LNCaP clone FGC (cell line): Measurements from ENCODE around the gene AFF1.

Source experiments
- DNase-seq: peaks from one replicate; pipeline ENCODE4 v3.0.0-alpha.2; 2011; ENCODE audit warnings: low read depth
- H3K4me3 ChIP-seq: 2 replicates; pipeline ENCODE4 v1.5.1; 2011; ENCODE audit warnings: mild to moderate bottlenecking, low read depth, low read length, control low read depth
- TF ChIP-seq, protein P1 (sequence below): IDR thresholded peaks from 2 replicates; pipeline ENCODE4 v1.5.1; 2012; ENCODE audit warnings: mild to moderate bottlenecking; ENCODE audit not compliant: control insufficient read depth, insufficient read depth; ENCODE audit errors: extremely low read depth

Gene AFF1

DNA sequence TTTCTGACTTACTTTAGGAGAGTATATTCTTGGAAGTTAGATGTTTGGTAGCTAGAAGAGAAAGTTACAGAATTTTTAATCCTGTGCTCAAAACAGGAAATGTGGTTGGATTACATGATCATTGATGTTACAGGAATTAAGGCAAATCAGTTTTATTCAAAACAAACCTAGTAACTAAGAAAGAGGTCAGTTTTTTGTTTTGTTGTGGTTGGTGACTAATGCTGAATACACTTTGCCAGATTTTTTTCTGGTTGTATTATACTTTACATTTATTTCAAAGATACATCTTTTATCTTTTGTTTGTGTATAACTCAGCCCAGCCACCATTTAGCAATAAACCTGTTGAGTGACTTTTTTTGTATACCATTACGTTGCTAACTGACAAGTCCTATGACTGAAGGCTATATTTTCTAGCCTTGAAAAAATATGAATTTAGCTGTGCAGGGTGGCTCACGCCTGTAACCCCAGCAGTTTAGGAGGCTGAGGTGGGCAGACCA lies 168.9 kb downstream of the AFF1 start:
- TF ChIP-seq, protein P1, sequence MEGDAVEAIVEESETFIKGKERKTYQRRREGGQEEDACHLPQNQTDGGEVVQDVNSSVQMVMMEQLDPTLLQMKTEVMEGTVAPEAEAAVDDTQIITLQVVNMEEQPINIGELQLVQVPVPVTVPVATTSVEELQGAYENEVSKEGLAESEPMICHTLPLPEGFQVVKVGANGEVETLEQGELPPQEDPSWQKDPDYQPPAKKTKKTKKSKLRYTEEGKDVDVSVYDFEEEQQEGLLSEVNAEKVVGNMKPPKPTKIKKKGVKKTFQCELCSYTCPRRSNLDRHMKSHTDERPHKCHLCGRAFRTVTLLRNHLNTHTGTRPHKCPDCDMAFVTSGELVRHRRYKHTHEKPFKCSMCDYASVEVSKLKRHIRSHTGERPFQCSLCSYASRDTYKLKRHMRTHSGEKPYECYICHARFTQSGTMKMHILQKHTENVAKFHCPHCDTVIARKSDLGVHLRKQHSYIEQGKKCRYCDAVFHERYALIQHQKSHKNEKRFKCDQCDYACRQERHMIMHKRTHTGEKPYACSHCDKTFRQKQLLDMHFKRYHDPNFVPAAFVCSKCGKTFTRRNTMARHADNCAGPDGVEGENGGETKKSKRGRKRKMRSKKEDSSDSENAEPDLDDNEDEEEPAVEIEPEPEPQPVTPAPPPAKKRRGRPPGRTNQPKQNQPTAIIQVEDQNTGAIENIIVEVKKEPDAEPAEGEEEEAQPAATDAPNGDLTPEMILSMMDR, result no peak
- peak; percentile 56 for DNase-seq
- no peak overlapping the region for H3K4me3 ChIP-seq

GRCh38 chr4:87105101-87105845 lies 170.5 kb downstream of the AFF1 start:
- DNase-seq, result no peak
- TF ChIP-seq, protein P1, result no peak
- no peak overlapping the region for H3K4me3 ChIP-seq

GRCh38 chr4:87108142-87108546 lies 173.3 kb downstream of the AFF1 start:
- DNase-seq, result no peak
- H3K4me3 ChIP-seq, result no peak overlapping the region
- TF ChIP-seq, protein P1, result no peak

DNA sequence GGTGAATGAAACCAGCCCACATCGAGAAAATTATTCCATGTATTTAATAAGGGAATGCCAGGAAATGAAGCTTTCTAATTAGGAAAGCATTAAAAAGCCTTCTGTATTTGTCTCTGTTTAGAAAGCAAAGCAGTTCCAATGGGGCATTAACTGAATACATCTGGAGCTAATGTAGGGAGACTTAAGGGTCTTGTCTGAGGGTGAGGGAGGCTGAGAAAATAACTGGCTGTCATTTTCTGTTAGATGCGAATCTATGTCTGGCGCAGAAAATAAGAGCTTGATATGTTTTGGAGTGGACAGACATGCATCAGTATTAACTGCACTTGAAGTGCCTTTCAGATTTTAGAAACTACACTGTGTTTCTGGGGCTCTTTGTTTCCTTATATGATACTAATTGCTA lies 174.3 kb downstream of the AFF1 start:
- DNase-seq, result no peak
- TF ChIP-seq, protein P1, result no peak
- H3K4me3 ChIP-seq, result no peak overlapping the region

DNA sequence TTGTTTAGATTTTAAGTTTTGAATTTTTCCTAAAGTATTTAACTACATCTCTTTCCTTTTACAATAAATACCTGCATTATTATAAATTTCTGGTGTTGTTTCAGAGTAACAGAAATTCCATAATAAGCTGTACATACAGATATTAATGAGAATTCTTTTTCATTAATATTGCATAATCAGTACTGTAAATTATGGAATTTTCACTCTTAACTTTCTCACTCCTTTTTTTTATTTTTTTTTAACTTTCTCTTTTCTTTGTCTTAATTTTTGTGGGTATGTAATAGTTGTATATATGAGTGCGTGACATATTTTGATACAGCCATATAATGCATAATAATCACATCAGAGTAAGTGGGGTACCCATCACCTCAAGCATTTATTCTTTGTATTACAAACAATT lies 175.1 kb downstream of the AFF1 start:
- no peak for DNase-seq
- TF ChIP-seq, protein P1, result no peak
- H3K4me3 ChIP-seq, result no peak overlapping the region

GRCh38 chr4:87112063-87112462 lies 177.3 kb downstream of the AFF1 start:
- TF ChIP-seq, protein P1, result no peak
- H3K4me3 ChIP-seq, result no peak overlapping the region
- no peak for DNase-seq
